NCI-H82 treated with DMSO at 0.1 percent for 48 hours (cell line): ENCODE measurements around the gene PNMA6E.

Source experiments
- DNase-seq: peaks from one replicate; lab custom pipeline; 2025; ENCODE audit not compliant: unreplicated experiment; lab: John Stamatoyannopoulos, UW

PNMA6E gene

GRCh38 chrX:153353416-153353815 is 47.7 kb downstream of the PNMA6E start:
- DNase-seq, result no peak

GRCh38 chrX:153352858-153353257 is 48.3 kb downstream of the PNMA6E start:
- no peak for DNase-seq

- no peak for DNase-seq
Observed at GRCh38 chrX:153351981-153352380, 49.2 kb downstream of the PNMA6E start.

GRCh38 chrX:153349952-153350351 is 51.2 kb downstream of the PNMA6E start:
- DNase-seq, result no peak

- DNase-seq, result no peak
Observed at GRCh38 chrX:153348421-153348820, 52.7 kb downstream of the PNMA6E start.

GRCh38 chrX:153347530-153347929 is 53.6 kb downstream of the PNMA6E start:
- DNase-seq, result no peak
